Inflammatory macrophage treated with lipopolysaccharide for 4 hours (primary cell): ENCODE data around the gene AAMDC.

Source experiments
- DNase-seq: peaks from one replicate; pipeline ENCODE4 v3.0.0-alpha.2; 2020

Gene AAMDC

GRCh38 chr11:77820565-77821348 is at the start of gene AAMDC, which contains the start of gene RSF1:
Gene AAMDC (plus strand): TSS chr11:77821144. CDS start chr11:77842497, 21,353 bp downstream.
Gene RSF1 (minus strand): TSS chr11:77820722. CDS start chr11:77820714, 8 bp downstream.
- peak; percentile 98 for DNase-seq

- no peak for DNase-seq
These were observed 45.0 kb upstream of the AAMDC start for GRCh38 chr11:77775936-77776335.

- peak; percentile 18 for DNase-seq
These were observed 44.5 kb upstream of the AAMDC start for GRCh38 chr11:77776455-77776854.

GRCh38 chr11:77778118-77778517 is 42.8 kb upstream of the AAMDC start:
- no peak for DNase-seq

GRCh38 chr11:77778549-77778948 is 42.4 kb upstream of the AAMDC start:
- no peak for DNase-seq

GRCh38 chr11:77779935-77780334 is 41.0 kb upstream of the AAMDC start:
- DNase-seq, result no peak

- DNase-seq, result peak; percentile 54
These were observed 37.9 kb upstream of the AAMDC start for GRCh38 chr11:77783025-77783424.

- no peak for DNase-seq
These were observed 36.4 kb upstream of the AAMDC start for GRCh38 chr11:77784572-77784971.

- no peak for DNase-seq
These were observed 31.7 kb upstream of the AAMDC start for GRCh38 chr11:77789061-77789730.

- DNase-seq, result no peak
These were observed 31.0 kb upstream of the AAMDC start for GRCh38 chr11:77789731-77790476.

- DNase-seq, result no peak
These were observed 29.6 kb upstream of the AAMDC start for GRCh38 chr11:77791301-77791700.

GRCh38 chr11:77793972-77794371 is 27.0 kb upstream of the AAMDC start:
- DNase-seq, result no peak

- DNase-seq, result peak; percentile 61
These were observed 21.6 kb upstream of the AAMDC start for GRCh38 chr11:77799338-77799737.

GRCh38 chr11:77800449-77800848 is 20.5 kb upstream of the AAMDC start:
- DNase-seq, result no peak

- DNase-seq, result no peak
These were observed 19.5 kb upstream of the AAMDC start for GRCh38 chr11:77801477-77801876.

- DNase-seq, result no peak
These were observed 14.5 kb upstream of the AAMDC start for GRCh38 chr11:77806415-77806814.

- no peak for DNase-seq
These were observed 14.0 kb upstream of the AAMDC start for GRCh38 chr11:77806993-77807392.

GRCh38 chr11:77813256-77813655 is 7.7 kb upstream of the AAMDC start:
- DNase-seq, result no peak

- DNase-seq, result no peak
These were observed 6.1 kb upstream of the AAMDC start for GRCh38 chr11:77814848-77815247.

- DNase-seq, result no peak
These were observed 5.5 kb upstream of the AAMDC start for GRCh38 chr11:77815459-77815858.

GRCh38 chr11:77819411-77819920 is 1.5 kb upstream of the AAMDC start:
- DNase-seq, result peak; percentile 82

- peak; percentile 27 for DNase-seq
These were observed 901 bp upstream of the AAMDC start for GRCh38 chr11:77819921-77820564.

- DNase-seq, result no peak
These were observed 456 bp downstream of the AAMDC start for GRCh38 chr11:77821349-77821851.
